Trophoblast cell (in vitro differentiated cells and primary cell): ENCODE results near the gene PGBD2.

ENCODE experiments used
- DNase-seq, 2 donors: peaks; one replicate each; pipeline ENCODE4 v3.0.0-alpha.2; 2016
- H2AFZ ChIP-seq: 2 replicates; pipeline ENCODE4 v1.6.1; 2013; ENCODE audit warnings: low read length, moderate library complexity, mild to moderate bottlenecking; ENCODE audit not compliant: insufficient read depth, poor library complexity
- H2AK5ac ChIP-seq: 2 replicates; pipeline ENCODE4 v1.6.1; 2013; ENCODE audit warnings: mild to moderate bottlenecking, low read length
- H2BK120ac ChIP-seq: 2 replicates; pipeline ENCODE4 v1.6.1; 2013; ENCODE audit warnings: low read length, mild to moderate bottlenecking, moderate library complexity; ENCODE audit not compliant: insufficient read depth, poor library complexity
- H2BK12ac ChIP-seq: 2 replicates; pipeline ENCODE4 v1.6.1; 2013; ENCODE audit warnings: mild to moderate bottlenecking, low read length, moderate library complexity
- H2BK5ac ChIP-seq: 2 replicates; pipeline ENCODE4 v1.6.1; 2013; ENCODE audit warnings: low read length, low read depth, moderate library complexity, mild to moderate bottlenecking; ENCODE audit not compliant: poor library complexity
- H3K14ac ChIP-seq: 2 replicates; pipeline ENCODE4 v1.6.1; 2013; ENCODE audit warnings: mild to moderate bottlenecking, low read length
- H3K18ac ChIP-seq: 2 replicates; pipeline ENCODE4 v1.6.1; 2013; ENCODE audit warnings: mild to moderate bottlenecking, low read length
- H3K23ac ChIP-seq: 2 replicates; pipeline ENCODE4 v1.6.1; 2013; ENCODE audit warnings: low read length
- H3K27ac ChIP-seq: 2 replicates; pipeline ENCODE4 v1.5.1; 2013; ENCODE audit warnings: low read depth, mild to moderate bottlenecking, inconsistent platforms, low read length, moderate library complexity
- H3K27me3 ChIP-seq: 2 replicates; pipeline ENCODE4 v1.6.1; 2013; ENCODE audit warnings: inconsistent platforms, mild to moderate bottlenecking, low read length, moderate library complexity; ENCODE audit not compliant: insufficient read depth
- H3K36me3 ChIP-seq, 2 experiments: 1 replicate in 1 of 2; 2 replicates in 1 of 2; pipeline ENCODE4 v1.6.1; 2013; ENCODE audit warnings: low read length in 2 of 2, mild to moderate bottlenecking in 2 of 2, moderate library complexity in 1 of 2; ENCODE audit not compliant: insufficient read depth in 2 of 2, control insufficient read depth in 1 of 2
- H3K4ac ChIP-seq: 2 replicates; pipeline ENCODE4 v1.6.1; 2013; ENCODE audit warnings: low read depth, mild to moderate bottlenecking, low read length, moderate library complexity
- H3K4me1 ChIP-seq, 2 experiments: 1 replicate in 1 of 2; 2 replicates in 1 of 2; pipeline ENCODE4 v1.6.1; 2013; ENCODE audit warnings: low read length in 2 of 2, mild to moderate bottlenecking in 2 of 2, moderate library complexity in 1 of 2; ENCODE audit not compliant: insufficient read depth in 2 of 2, control insufficient read depth in 1 of 2
- H3K4me2 ChIP-seq: 2 replicates; pipeline ENCODE4 v1.6.1; 2013; ENCODE audit warnings: inconsistent platforms, mild to moderate bottlenecking, low read length, moderate library complexity
- H3K4me3 ChIP-seq: 2 replicates; pipeline ENCODE4 v1.5.1; 2013; ENCODE audit warnings: mild to moderate bottlenecking, low read depth, low read length, inconsistent platforms
- H3K79me1 ChIP-seq: one replicate; pipeline ENCODE4 v1.6.1; 2013; ENCODE audit warnings: low read length
- H3K79me2 ChIP-seq: 2 replicates; pipeline ENCODE4 v1.6.1; 2013; ENCODE audit warnings: low read length, mild to moderate bottlenecking; ENCODE audit not compliant: control insufficient read depth, insufficient read depth, poor library complexity
- H3K9ac ChIP-seq: 2 replicates; pipeline ENCODE4 v1.6.1; 2013; ENCODE audit warnings: mild to moderate bottlenecking, low read length
- H3K9me3 ChIP-seq: 2 replicates; pipeline ENCODE4 v1.6.1; 2013; ENCODE audit warnings: low read depth, mild to moderate bottlenecking, control low read depth, inconsistent platforms, low read length; ENCODE audit not compliant: insufficient read depth
- H4K12ac ChIP-seq: 2 replicates; pipeline ENCODE4 v1.6.1; 2013; ENCODE audit warnings: low read depth, mild to moderate bottlenecking, low read length, moderate library complexity
- H4K8ac ChIP-seq: 2 replicates; pipeline ENCODE4 v1.6.1; 2013; ENCODE audit warnings: low read depth, mild to moderate bottlenecking, low read length, moderate library complexity
- H4K91ac ChIP-seq: one replicate; pipeline ENCODE4 v1.6.1; 2013; ENCODE audit warnings: low read depth, mild to moderate bottlenecking, low read length, moderate library complexity
- WGBS: extraction: QIAGEN DNeasy Blood & Tissue Kit; methylation state at CpG from one replicate; pipeline ENCODE4 v1.1.7; 2013; ENCODE audit warnings: missing lambda C conversion rate; ENCODE audit not compliant: insufficient read length, insufficient coverage; ENCODE audit errors: extremely low coverage; 5-methylcytosine and 5-hydroxymethylcytosine counted together

PGBD2 gene

GRCh38 chr1:248897412-248898337 lies 8.4 kb upstream of the PGBD2 start:
- H3K9ac ChIP-seq: no peak overlapping the region
- WGBS: no CpG with 5 or more reads among the region's 9 CpGs

GRCh38 chr1:248900637-248901036 lies 5.4 kb upstream of the PGBD2 start:
- Histone ChIP-seq H3K18ac (no peak overlapping the region), H3K4ac (no peak overlapping the region), H3K4me2 (no peak overlapping the region), H3K27me3 (no peaks in the 10 kb centered on the region), H3K14ac (no peak overlapping the region), H3K79me2 (no peaks in the 10 kb centered on the region), H3K9me3 (no peaks in the 10 kb centered on the region), H3K23ac (no peak overlapping the region), H3K27ac (no peak overlapping the region), H2AK5ac (no peak overlapping the region), H2BK120ac (no peak overlapping the region), H3K79me1 (peaks cover 1% of the 10 kb centered on the region), H3K4me1 (no peaks in the 10 kb centered on the region), H3K4me3 (no peak overlapping the region), H4K91ac (no peak overlapping the region), H3K36me3 (no peaks in the 10 kb centered on the region), H2BK5ac (no peak overlapping the region), H2BK12ac (no peak overlapping the region), H4K8ac (no peak overlapping the region), H2AFZ (no peak overlapping the region), H4K12ac (no peak overlapping the region), H3K9ac (no peak overlapping the region)
- no CpG with 5 or more reads among the region's 1 CpG for WGBS
- DNase-seq: no peak

More at GRCh38 chr1:248897412-248898337, 8.4 kb upstream of the PGBD2 start:
- no peak overlapping the region for H4K8ac ChIP-seq
- H3K4me2 ChIP-seq: no peak overlapping the region
- H3K79me1 ChIP-seq: no peaks in the 10 kb centered on the region
- DNase-seq: no peak
- no peaks in the 10 kb centered on the region for H3K27me3 ChIP-seq
- no peak overlapping the region for H3K18ac ChIP-seq
- H3K23ac ChIP-seq: no peak overlapping the region
- no peaks in the 10 kb centered on the region for H3K79me2 ChIP-seq
- H3K14ac ChIP-seq: peak overlapping the region; percentile 21
- H3K36me3 ChIP-seq: no peaks in the 10 kb centered on the region
- H3K27ac ChIP-seq: no peak overlapping the region
- no peak overlapping the region for H2BK5ac ChIP-seq
- H3K4me3 ChIP-seq: no peak overlapping the region
- no peak overlapping the region for H2BK12ac ChIP-seq
- H3K4me1 ChIP-seq: no peaks in the 10 kb centered on the region
- peak overlapping the region; percentile 7 for H2AK5ac ChIP-seq
- no peak overlapping the region for H3K4ac ChIP-seq
- no peak overlapping the region for H2AFZ ChIP-seq
- no peak overlapping the region for H4K91ac ChIP-seq
- no peak overlapping the region for H2BK120ac ChIP-seq
- H3K9me3 ChIP-seq: no peaks in the 10 kb centered on the region
- no peak overlapping the region for H4K12ac ChIP-seq

GRCh38 chr1:248901578-248901977 lies 4.5 kb upstream of the PGBD2 start:
- no peak overlapping the region for H2BK120ac ChIP-seq
- no peak overlapping the region for H3K23ac ChIP-seq
- H4K8ac ChIP-seq: no peak overlapping the region
- no peak overlapping the region for H4K12ac ChIP-seq
- no peak overlapping the region for H2BK12ac ChIP-seq
- H3K79me2 ChIP-seq: peaks cover 3% of the 10 kb centered on the region
- no peak overlapping the region for H3K14ac ChIP-seq
- H3K9ac ChIP-seq: no peak overlapping the region
- H3K4me3 ChIP-seq: no peak overlapping the region
- H2AFZ ChIP-seq: no peak overlapping the region
- no CpG with 5 or more reads among the region's 2 CpGs for WGBS
- DNase-seq: no peak
- H3K9me3 ChIP-seq: no peaks in the 10 kb centered on the region
- H2BK5ac ChIP-seq: no peak overlapping the region
- no peaks in the 10 kb centered on the region for H3K4me1 ChIP-seq
- no peak overlapping the region for H3K18ac ChIP-seq
- H3K79me1 ChIP-seq: peaks cover 8% of the 10 kb centered on the region
- no peak overlapping the region for H4K91ac ChIP-seq
- H2AK5ac ChIP-seq: no peak overlapping the region
- no peak overlapping the region for H3K27ac ChIP-seq
- H3K27me3 ChIP-seq: no peaks in the 10 kb centered on the region
- H3K36me3 ChIP-seq: no peaks in the 10 kb centered on the region
- no peak overlapping the region for H3K4me2 ChIP-seq
- no peak overlapping the region for H3K4ac ChIP-seq

GRCh38 chr1:248904437-248905216 lies 1.4 kb upstream of the PGBD2 start:
- Histone ChIP-seq H3K4ac (no peak overlapping the region), H3K36me3 (no peaks in the 10 kb centered on the region), H3K79me2 (peaks cover 6% of the 10 kb centered on the region), H3K9ac (no peak overlapping the region), H3K14ac (no peak overlapping the region), H4K12ac (no peak overlapping the region), H2BK12ac (no peak overlapping the region), H3K79me1 (peaks cover 12% of the 10 kb centered on the region), H2AFZ (no peak overlapping the region), H3K18ac (no peak overlapping the region), H3K23ac (no peak overlapping the region), H2BK5ac (no peak overlapping the region), H3K4me3 (no peak overlapping the region), H3K27ac (no peak overlapping the region), H3K9me3 (no peaks in the 10 kb centered on the region), H3K4me1 (peaks cover 3 to 7% of the 10 kb centered on the region in 2 experiments), H4K91ac (no peak overlapping the region), H3K27me3 (no peaks in the 10 kb centered on the region), H4K8ac (no peak overlapping the region), H2BK120ac (no peak overlapping the region), H2AK5ac (no peak overlapping the region), H3K4me2 (no peak overlapping the region)
- no peak for DNase-seq
- WGBS: no CpG with 5 or more reads among the region's 3 CpGs
